HEK293 (cell line): ENCODE data around the gene CRABP2.

Source experiments
- CTCF ChIP-seq: fragments of 450-650 bp; formaldehyde crosslinking; IDR thresholded peaks from 2 replicates; pipeline ENCODE4 v1.5.1; 2016; ENCODE audit warnings: missing biosample characterization, missing genetic modification characterization
- ZNF10 ChIP-seq: fragments of 450-650 bp; formaldehyde crosslinking; IDR thresholded peaks from 2 replicates; pipeline ENCODE4 v1.5.1; 2017; ENCODE audit warnings: missing biosample characterization, missing genetic modification characterization

DNA sequence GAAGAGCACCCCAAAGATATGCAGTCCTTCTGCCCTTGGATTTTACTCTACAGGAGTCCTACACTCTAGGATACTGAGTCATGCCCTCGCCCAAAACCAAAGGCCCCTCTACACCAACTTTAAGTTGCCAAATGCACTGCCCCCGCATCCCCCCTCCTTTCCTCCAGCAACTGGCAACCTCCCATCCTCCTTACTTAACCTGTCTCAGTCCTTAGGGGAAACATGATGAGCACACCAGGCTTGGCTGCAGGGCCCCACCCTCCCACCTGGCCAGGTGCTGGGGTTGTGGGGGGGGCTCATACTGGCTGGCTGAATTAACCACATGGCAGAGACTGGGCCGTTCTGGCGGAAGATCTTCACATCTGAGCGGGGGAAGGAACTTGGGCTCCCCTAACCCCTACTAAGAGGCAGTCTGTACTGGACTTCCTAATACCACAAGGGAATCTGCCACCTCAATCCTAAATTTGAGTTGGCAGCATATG lies 44.8 kb upstream of the CRABP2 start:
- TF ChIP-seq CTCF (tag by site-specific recombination) (no peak), ZNF10 (tag by site-specific recombination) (no peak)
